Liver (tissue), 9 donors: ENCODE results near the gene PAIP2. TPM values are rescaled to one million over a fixed set of nuclear protein-coding genes. Genes with fewer than 3 reads are reported as not detected.
A peak's percentile ranks its signal among the peaks of the same experiment; 100 is the strongest.

Experiments
- DNase-seq: peaks from one replicate; pipeline ENCODE4 v3.0.0-alpha.2; 2017; ENCODE audit warnings: low spot score
- H3K27ac ChIP-seq, 2 donors: one replicate each; pipeline ENCODE4 v1.7.0; 2013; ENCODE audit warnings: inconsistent platforms in 2 of 2, low read length in 2 of 2, control low read depth in 1 of 2, low read depth in 1 of 2, mild to moderate bottlenecking in 1 of 2
- H3K27me3 ChIP-seq, 4 donors: one replicate each; pipeline versions ENCODE4 v1.6.1 to v1.7.0; 2013; ENCODE audit warnings: low read length in 3 of 4, inconsistent platforms in 1 of 4, mild to moderate bottlenecking in 1 of 4, moderate library complexity in 1 of 4; ENCODE audit not compliant: control insufficient read depth in 4 of 4, insufficient read depth in 4 of 4
- H3K36me3 ChIP-seq, 4 donors: one replicate each; pipeline versions ENCODE4 v1.6.1 to v1.7.0; 2013; ENCODE audit warnings: low read length in 3 of 4, mild to moderate bottlenecking in 3 of 4, low read depth in 1 of 4, moderate library complexity in 1 of 4; ENCODE audit not compliant: control insufficient read depth in 4 of 4, insufficient read depth in 3 of 4
- H3K4me1 ChIP-seq, 4 donors: one replicate each; pipeline versions ENCODE4 v1.6.1 to v1.7.0; 2013; ENCODE audit warnings: low read length in 3 of 4, mild to moderate bottlenecking in 3 of 4, moderate library complexity in 1 of 4; ENCODE audit not compliant: control insufficient read depth in 4 of 4, insufficient read depth in 4 of 4
- H3K4me3 ChIP-seq, 3 donors: one replicate each; pipeline versions ENCODE4 v1.6.1 to v1.7.0; 2013; ENCODE audit warnings: low read length in 3 of 3, control low read depth in 1 of 3, low read depth in 1 of 3, mild to moderate bottlenecking in 1 of 3
- H3K9ac ChIP-seq, 2 donors: one replicate each; pipeline ENCODE4 v1.7.0; 2013; ENCODE audit warnings: low read length in 2 of 2, mild to moderate bottlenecking in 2 of 2, moderate library complexity in 2 of 2, control low read depth in 1 of 2, low read depth in 1 of 2
- H3K9me3 ChIP-seq, 4 donors: one replicate each; pipeline versions ENCODE4 v1.6.1 to v1.7.0; 2013; ENCODE audit warnings: low read length in 3 of 4; ENCODE audit not compliant: control insufficient read depth in 4 of 4
- ATF3 ChIP-seq: IDR thresholded peaks from 2 replicates; pipeline ENCODE4 v1.6.1; 2016; ENCODE audit warnings: antibody characterized with exemption
- EGR1 ChIP-seq, 2 donors: IDR thresholded peaks; 2 replicates each; pipeline ENCODE4 v1.6.1; 2016 to 2018; ENCODE audit warnings: antibody characterized with exemption in 2 of 2, low read depth in 2 of 2
- FOXA1 ChIP-seq: IDR thresholded peaks from 2 replicates; pipeline ENCODE4 v1.6.1; 2016; ENCODE audit warnings: antibody characterized with exemption
- FOXA2 ChIP-seq: IDR thresholded peaks from 2 replicates; pipeline ENCODE4 v1.6.1; 2016; ENCODE audit warnings: antibody characterized with exemption
- GABPA ChIP-seq, 2 donors: IDR thresholded peaks in 1 of 2; conservative IDR thresholded peaks in 1 of 2; 2 replicates each; pipeline ENCODE4 v1.6.1; 2016; ENCODE audit warnings: antibody characterized with exemption in 2 of 2, mild to moderate bottlenecking in 1 of 2, moderate library complexity in 1 of 2
- HNF4A ChIP-seq, 2 donors: conservative IDR thresholded peaks; 2 replicates each; pipeline ENCODE4 v1.6.1; 2016; ENCODE audit warnings: antibody characterized with exemption in 2 of 2, mild to moderate bottlenecking in 2 of 2
- HNF4G ChIP-seq: IDR thresholded peaks from 2 replicates; pipeline ENCODE4 v1.6.1; 2016; ENCODE audit warnings: antibody characterized with exemption
- JUND ChIP-seq, 2 donors: IDR thresholded peaks; 2 replicates each; pipeline ENCODE4 v1.6.1; 2016; ENCODE audit warnings: antibody characterized with exemption in 2 of 2
- NR2F2 ChIP-seq: IDR thresholded peaks from 2 replicates; pipeline ENCODE4 v1.6.1; 2016; ENCODE audit warnings: antibody characterized with exemption
- RAD21 ChIP-seq, 2 donors: IDR thresholded peaks; 2 replicates each; pipeline ENCODE4 v1.6.1; 2016; ENCODE audit warnings: antibody characterized with exemption in 2 of 2, mild to moderate bottlenecking in 2 of 2
- RXRA ChIP-seq, 2 donors: IDR thresholded peaks; 2 replicates each; pipeline ENCODE4 v1.6.1; 2017 to 2018; ENCODE audit warnings: antibody characterized with exemption in 2 of 2, mild to moderate bottlenecking in 1 of 2
- SP1 ChIP-seq: IDR thresholded peaks from 2 replicates; pipeline ENCODE4 v1.6.1; 2018; ENCODE audit warnings: antibody characterized with exemption, mild to moderate bottlenecking
- YY1 ChIP-seq: IDR thresholded peaks from 2 replicates; pipeline ENCODE4 v1.6.1; 2016; ENCODE audit warnings: antibody characterized with exemption, mild to moderate bottlenecking
- WGBS: extraction: QIAGEN DNeasy Blood & Tissue Kit; methylation state at CpG from one replicate; pipeline ENCODE4 v1.1.7; 2013; 5-methylcytosine and 5-hydroxymethylcytosine counted together
- polyA plus RNA-seq, 2 donors: library from polyadenylated mRNA; stranded (reverse) in 1 of 2; unstranded in 1 of 2; fragments of 200-250 nt in 1 of 2; fragments of >200 nt in 1 of 2; fragmentation: Nextera tagmentation in 1 of 2; extraction: Ambion mirVana in 1 of 2; gene quantifications; one replicate each; pipeline versions ENCODE4 v1.2.1 to v1.2.3, GENCODE V29; 2013 to 2015
- total RNA-seq, 2 donors: library from RNA; depleted of rRNA; stranded (reverse); fragments of >200 nt; gene quantifications; one replicate each; pipeline ENCODE4 v1.2.3, GENCODE V29; 2014
- TF ChIP-seq, protein P1 (sequence below): IDR thresholded peaks from 2 replicates; pipeline ENCODE4 v1.6.1; 2016; ENCODE audit warnings: antibody characterized with exemption
- TF ChIP-seq, protein P2 (sequence below): fragments of 150-350 bp; IDR thresholded peaks from 2 replicates; pipeline ENCODE4 v1.5.1; 2017; ENCODE audit warnings: improper control_type of control experiment, low read depth, low read length; ENCODE audit not compliant: missing input control
- TF ChIP-seq, protein P3 (sequence below): IDR thresholded peaks from 2 replicates; pipeline ENCODE4 v1.6.1; 2016; ENCODE audit warnings: antibody characterized with exemption
- donor health status: healthy.
- donor health status: healthy.
- donor health status: healthy.
- donor health status: healthy.
- donor health status: healthy.

PAIP2 gene
- total and polyA plus RNA-seq, 4 donors = 41.5 to 63.2 (median 45.1) TPM

DNA sequence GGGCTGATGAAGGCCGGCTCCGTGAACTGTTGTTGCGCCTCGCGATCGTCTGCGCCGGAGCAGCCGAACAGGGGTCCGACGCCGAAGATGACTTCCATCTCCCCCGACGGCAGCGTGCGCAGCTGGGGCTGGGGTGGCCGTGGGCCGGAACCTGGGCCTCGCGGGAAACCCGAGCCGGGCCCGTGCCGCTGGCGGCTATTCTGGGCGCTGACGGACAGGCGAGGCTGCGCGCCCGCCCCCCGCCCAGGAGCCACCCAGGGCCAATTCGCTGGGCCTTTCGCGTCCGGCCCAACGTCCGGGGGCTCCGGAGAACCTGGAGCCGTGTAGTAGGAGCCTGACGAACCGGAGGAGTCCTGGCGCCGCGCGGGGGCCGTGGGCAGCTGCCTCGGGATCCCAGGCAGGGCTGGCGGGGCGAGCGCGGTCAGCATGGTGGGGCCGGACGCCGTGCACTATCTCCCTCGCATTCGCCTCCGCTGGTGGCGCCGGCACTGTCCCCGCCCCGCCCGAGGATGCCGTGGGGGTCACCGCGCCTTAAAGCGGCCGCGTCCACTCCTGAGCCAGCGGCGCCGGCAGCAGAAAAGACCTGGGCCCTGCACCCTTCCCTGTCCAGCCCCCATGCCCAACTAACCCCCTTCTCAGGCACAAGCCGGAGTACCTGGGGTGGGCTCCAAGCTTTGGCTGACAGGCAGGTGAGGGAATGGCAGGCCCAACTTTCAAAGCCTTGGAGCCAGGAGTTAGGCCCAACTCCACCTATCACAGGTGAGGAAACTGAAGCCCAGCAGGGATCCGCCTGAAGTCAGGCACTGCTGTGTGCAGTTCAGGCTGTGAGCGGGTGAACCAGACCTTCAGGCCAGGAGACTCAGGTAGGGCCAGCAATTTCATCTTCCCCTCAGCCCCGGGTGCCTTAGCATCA is 53.3 kb downstream of the PAIP2 start, which contains the start of gene PROB1:
Gene PROB1, minus strand, starts transcription at position 451 of the 913 bp plus-strand sequence. Its CDS starts 23 bp downstream, at position 428.
- Histone ChIP-seq H3K4me3 (peak within 1 kb of the TSS; percentile 16 to 59 (median 42)), H3K9me3 (no peaks in the 10 kb centered on the region), H3K36me3 (peaks cover 0 to 1% (median 0%) of the 10 kb centered on the region in 4 donors), H3K27me3 (peaks cover 0 to 3% (median 0%) of the 10 kb centered on the region in 4 donors), H3K9ac (no peak within 1 kb of the TSS), H3K27ac (peak within 1 kb of the TSS; percentile 65 to 69), H3K4me1 (peaks cover 9 to 19% (median 17%) of the 10 kb centered on the region in 4 donors)
- TF ChIP-seq SP1 (no peak), FOXA2 (no peak), HNF4G (no peak), NR2F2 (no peak), JUND (IDR thresholded peaks at IDR 0.05) (no peak), ATF3 (no peak), FOXA1 (no peak)
- TF ChIP-seq, protein P1, sequence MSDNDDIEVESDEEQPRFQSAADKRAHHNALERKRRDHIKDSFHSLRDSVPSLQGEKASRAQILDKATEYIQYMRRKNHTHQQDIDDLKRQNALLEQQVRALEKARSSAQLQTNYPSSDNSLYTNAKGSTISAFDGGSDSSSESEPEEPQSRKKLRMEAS = no peak
- TF ChIP-seq, protein P2, sequence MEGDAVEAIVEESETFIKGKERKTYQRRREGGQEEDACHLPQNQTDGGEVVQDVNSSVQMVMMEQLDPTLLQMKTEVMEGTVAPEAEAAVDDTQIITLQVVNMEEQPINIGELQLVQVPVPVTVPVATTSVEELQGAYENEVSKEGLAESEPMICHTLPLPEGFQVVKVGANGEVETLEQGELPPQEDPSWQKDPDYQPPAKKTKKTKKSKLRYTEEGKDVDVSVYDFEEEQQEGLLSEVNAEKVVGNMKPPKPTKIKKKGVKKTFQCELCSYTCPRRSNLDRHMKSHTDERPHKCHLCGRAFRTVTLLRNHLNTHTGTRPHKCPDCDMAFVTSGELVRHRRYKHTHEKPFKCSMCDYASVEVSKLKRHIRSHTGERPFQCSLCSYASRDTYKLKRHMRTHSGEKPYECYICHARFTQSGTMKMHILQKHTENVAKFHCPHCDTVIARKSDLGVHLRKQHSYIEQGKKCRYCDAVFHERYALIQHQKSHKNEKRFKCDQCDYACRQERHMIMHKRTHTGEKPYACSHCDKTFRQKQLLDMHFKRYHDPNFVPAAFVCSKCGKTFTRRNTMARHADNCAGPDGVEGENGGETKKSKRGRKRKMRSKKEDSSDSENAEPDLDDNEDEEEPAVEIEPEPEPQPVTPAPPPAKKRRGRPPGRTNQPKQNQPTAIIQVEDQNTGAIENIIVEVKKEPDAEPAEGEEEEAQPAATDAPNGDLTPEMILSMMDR = no peak
- DNase-seq = no peak
- 36% methylated on average over 76 of the region's 76 CpGs for WGBS

DNA sequence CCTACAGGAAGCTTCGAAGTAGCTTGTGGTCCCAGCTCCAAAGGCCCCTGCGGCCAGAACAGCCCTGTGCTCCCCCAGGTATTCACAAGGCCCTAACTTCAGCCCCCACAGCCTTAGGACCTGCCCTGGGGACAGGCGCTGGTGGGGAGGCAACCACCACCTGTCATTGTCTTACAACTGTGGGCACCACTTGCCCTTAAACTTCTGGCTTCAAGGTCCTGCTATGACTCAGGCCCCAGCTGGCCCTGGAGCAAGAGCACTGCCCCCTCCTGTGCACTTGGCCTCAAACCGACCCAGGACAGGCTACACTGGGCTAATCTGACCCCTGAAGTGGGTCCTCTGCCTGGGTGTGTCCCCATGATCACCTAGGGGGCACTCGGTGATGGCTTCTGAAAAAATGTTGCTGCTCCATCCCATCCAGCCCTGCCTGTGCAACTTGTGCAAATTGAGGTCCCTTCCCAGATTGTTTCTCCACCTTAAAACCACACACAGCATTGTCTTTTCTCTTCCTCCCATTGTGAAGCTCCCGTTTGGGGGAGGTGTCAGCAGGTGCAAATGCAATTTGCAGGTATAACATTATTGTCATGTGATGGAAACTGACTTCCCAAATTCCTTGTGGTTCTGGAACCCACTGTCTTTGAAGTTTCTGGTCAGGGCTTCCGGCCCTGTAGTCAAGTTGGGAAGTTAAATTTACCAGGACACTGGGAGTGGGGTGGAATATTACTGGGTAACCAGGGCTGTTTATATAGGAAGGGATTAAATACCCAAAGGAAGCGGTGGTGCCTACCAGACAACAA is 54.4 kb downstream of the PAIP2 start:
- Histone ChIP-seq H3K9ac (no peak overlapping the region), H3K27ac (no peak overlapping the region), H3K9me3 (no peaks in the 10 kb centered on the region), H3K4me1 (peaks cover 9 to 19% (median 17%) of the 10 kb centered on the region in 4 donors), H3K27me3 (peaks cover 0 to 3% (median 0%) of the 10 kb centered on the region in 4 donors), H3K4me3 (no peak overlapping the region), H3K36me3 (peaks cover 0 to 1% (median 0%) of the 10 kb centered on the region in 4 donors)
- 92% methylated on average over 8 of the region's 8 CpGs for WGBS
- TF ChIP-seq GABPA (IDR thresholded peaks at IDR 0.05 in 1 of 2, conservative IDR thresholded peaks at IDR 0.05 in 1 of 2) = no peak
- TF ChIP-seq, protein P1 = no peak
- DNase-seq = no peak

DNA sequence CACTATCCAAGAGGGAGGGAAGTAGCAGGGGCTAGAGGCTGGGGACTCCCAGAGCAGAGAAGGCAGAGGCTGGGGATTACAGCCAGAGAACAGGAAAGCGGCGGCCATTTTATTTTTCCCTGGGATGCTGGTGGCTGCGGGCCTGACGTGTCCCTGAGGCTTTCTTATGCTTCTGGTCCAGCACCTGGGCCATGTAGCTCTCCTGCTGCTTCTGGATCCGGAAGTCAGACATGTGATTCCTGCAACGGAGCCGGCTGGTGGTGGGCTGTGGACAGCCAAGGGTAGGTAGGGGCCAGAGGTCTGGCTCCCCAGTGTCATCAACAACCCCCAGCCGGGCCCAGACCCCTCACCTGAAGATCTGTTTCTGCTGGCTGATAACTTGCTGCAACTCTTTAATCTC is 55.0 kb downstream of the PAIP2 start:
- Histone ChIP-seq H3K9me3 (no peaks in the 10 kb centered on the region), H3K9ac (no peak overlapping the region), H3K4me3 (no peak overlapping the region), H3K27me3 (peaks cover 0 to 3% (median 0%) of the 10 kb centered on the region in 4 donors), H3K27ac (no peak overlapping the region), H3K36me3 (peaks cover 0 to 1% (median 0%) of the 10 kb centered on the region in 4 donors), H3K4me1 (peaks cover 9 to 19% (median 17%) of the 10 kb centered on the region in 4 donors)
- WGBS = 98% methylated on average over 8 of the region's 8 CpGs
- no peak for DNase-seq
- TF ChIP-seq, protein P1 = no peak
- TF ChIP-seq FOXA2 (no peak), FOXA1 (no peak), ATF3 (no peak), RAD21 (IDR thresholded peaks at IDR 0.05) (no peak), HNF4A (conservative IDR thresholded peaks at IDR 0.05) (no peak), RXRA (IDR thresholded peaks at IDR 0.05) (no peak), YY1 (no peak), EGR1 (IDR thresholded peaks at IDR 0.05; ENCODE audit: low read depth in 2 of 2) (no peak), JUND (IDR thresholded peaks at IDR 0.05) (no peak)
- TF ChIP-seq, protein P3, sequence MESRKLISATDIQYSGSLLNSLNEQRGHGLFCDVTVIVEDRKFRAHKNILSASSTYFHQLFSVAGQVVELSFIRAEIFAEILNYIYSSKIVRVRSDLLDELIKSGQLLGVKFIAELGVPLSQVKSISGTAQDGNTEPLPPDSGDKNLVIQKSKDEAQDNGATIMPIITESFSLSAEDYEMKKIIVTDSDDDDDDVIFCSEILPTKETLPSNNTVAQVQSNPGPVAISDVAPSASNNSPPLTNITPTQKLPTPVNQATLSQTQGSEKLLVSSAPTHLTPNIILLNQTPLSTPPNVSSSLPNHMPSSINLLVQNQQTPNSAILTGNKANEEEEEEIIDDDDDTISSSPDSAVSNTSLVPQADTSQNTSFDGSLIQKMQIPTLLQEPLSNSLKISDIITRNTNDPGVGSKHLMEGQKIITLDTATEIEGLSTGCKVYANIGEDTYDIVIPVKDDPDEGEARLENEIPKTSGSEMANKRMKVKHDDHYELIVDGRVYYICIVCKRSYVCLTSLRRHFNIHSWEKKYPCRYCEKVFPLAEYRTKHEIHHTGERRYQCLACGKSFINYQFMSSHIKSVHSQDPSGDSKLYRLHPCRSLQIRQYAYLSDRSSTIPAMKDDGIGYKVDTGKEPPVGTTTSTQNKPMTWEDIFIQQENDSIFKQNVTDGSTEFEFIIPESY = no peak
- TF ChIP-seq, protein P2 = no peak
